HG03378 (cell line): ENCODE results near the gene LIMK2.
"Not testable (repeated sequence)": the region's sequence is repeated elsewhere in the genome, so short reads cannot be mapped to it uniquely, and the experiment has no call there.

ENCODE experiments used
- ATAC-seq: cut with Tn5 transposase; IDR thresholded peaks from one replicate; pipeline ENCODE4 v1.9.1; 2021; ENCODE audit warnings: mild to moderate bottlenecking, moderate library complexity; ENCODE audit not compliant: unreplicated experiment

The LIMK2 gene

DNA sequence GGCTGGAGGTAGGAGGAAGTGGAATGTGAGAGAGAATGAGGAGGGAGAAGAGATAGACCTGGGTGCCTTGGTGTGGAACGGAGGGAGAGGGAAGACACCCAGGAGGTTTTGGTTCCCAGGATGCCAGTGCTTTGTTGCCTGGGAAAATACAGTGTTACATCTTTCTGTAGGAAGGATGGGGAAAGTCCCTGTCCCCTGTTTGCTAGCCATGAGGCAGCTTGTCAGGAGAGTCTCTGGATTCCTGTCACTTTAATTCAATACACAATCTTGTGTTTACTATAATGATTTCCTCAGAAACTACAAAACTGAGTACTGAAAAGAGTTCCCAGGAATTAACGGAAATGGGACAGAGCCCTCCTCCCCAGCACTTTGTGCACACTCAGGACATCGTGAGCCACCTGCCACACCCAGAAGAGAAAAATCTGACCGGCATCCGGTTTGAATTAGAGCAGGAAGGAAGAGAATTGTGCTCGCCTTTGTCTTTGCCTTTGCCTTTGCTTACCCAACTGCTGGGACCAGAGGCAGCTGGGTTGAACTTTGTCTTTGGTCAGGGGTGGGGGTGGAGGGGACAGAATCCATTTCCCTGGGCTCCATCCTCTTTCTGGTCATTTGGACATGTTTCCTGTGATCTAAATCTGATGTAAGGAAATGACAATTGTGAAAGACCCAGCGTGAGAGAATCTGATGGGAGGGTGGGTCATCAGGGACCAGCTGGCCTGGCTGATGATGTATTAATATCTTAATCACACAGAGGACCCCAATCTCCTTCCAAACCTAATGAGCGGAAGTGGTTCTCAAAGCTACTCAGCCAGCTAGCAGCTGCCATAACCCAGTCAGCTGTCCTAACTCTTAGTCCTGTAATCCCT lies 1.3 kb upstream of the LIMK2 start:
- no peak for ATAC-seq

DNA sequence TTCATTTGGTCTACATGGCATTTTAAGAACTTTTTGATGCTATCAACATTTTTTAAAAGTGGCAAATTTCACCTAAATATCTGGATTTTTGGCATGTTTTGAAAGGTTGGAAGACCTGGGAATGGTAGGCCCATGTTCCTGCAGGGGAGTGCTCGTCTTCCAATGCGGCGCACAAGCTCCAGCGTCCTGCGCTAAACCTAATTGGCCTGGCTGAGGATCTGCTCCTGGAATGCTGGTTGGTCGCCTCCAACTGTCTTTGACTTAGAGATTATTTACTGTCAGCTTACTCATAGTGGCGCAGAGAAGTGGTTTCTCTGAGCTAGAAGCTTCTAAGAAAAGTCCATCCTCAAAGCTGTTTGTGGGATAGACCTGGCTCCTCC lies 626 bp upstream of the LIMK2 start:
- no peak for ATAC-seq

DNA sequence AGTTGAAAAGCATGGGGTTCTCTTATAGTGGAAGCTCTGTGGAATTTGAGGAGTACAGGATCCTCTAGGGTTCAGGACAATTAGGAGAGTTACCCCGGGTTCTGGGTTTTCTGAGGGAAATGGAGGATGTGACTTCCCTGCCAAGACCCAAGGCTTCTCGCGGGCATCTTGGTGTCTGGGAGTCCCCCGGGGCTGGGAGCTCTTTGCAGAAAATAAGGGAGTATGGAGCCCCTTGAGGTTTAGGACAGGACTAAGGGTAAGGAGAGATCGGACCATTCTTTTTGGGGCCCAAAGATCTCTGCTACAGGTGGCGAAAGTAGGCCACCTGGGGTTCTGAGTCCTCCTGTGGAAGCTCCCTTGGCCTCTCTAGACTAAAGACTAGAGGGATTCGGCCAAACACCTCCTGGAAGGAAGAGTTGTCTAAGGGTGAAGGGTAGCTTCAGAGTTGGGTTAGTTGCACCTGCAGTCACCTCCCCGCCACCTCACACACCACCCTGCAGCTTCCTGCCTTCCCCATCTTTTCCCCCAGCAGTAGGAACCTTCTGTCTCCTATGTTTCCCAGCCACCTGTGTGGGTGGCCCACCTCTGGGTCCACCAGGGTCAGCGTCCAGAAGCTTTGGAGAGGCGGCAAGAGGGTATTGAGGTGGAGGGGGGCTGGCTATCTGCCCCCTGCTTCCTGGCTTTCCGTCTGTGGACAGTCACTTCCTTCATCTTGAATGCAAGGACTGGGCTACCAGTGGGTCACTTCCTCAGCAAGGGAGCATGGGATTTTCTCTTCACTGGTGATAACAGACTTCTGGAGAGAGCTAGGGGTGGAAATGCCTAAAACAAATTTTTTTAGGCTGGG lies 908 bp downstream of the LIMK2 start:
- no peak for ATAC-seq

DNA sequence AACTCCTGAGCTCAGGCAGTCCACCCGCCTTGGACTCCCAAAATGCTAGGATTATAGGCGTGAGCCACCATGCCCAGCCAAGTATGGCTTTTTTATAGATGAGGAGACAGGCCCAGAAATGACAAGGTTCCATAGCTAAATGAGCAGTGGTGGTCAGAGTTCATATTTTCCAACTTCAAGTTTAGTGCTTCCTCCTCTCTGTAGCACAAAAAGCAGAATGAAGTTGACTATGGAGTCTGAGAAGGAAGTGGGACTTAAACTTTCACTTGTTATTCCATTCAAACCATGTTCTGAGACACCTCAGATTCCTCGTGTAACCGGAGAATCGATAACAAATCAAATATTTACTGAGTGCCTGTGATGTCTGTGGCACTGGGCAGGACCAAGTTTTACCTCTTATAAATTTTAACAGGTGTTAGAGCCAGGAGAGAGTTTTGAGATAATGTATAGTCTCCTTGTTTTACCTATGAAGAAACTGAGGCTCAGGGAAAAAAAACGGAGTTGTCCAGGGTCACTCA lies 3.0 kb downstream of the LIMK2 start:
- ATAC-seq, result no peak

DNA sequence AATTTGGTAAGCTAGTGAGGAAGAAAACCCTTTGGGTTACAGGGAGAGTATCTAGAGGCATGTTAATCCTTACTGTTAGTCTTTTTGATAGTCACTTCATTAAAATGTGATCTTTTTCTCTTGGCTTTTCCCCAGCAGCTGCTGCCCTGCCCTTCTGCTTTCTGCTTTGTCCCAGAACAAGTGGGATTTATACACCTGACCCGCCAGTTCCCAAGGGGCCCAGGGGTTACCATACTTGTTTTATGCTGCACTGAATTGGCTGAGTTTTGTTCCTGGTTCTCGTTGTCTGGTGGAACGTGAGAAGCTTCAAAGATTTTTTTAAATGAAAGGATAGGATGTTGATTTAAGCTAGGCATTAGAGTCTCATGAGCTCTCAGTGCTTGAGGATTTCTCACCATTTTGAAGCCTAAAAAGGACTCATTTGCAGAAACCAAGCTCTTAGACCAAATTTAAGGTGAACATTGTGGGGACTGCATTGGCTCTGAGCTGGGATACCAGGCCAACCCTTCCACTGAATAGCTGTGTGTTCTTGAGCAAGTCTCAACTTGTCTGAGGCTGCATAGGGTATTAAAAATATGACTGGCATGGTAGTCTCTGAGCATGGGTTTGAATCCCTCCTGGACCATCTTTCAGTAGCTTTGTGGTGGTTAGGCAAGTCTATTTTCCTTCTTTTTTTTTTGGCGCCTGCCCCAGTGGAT lies 6.6 kb downstream of the LIMK2 start:
- no peak for ATAC-seq

DNA sequence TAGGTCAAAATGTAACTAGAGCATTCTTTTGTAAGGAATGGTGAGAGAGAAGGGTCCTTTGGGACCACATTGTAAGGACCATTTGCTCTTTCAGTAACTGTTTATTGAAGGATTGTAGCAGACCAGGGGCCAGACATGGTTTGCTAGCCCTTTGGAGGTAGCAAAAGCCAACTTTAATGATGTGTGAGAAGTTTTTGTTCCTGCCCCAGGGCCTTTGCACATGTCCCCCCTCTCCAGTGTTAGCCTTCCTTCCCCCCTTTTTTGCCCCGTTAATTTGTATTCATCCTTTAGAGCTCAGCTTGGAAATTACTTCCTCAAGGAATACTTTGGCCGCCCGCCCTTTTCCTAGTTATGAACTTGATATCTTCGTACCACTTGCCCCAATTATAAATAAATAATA lies 9.0 kb downstream of the LIMK2 start:
- no peak for ATAC-seq

DNA sequence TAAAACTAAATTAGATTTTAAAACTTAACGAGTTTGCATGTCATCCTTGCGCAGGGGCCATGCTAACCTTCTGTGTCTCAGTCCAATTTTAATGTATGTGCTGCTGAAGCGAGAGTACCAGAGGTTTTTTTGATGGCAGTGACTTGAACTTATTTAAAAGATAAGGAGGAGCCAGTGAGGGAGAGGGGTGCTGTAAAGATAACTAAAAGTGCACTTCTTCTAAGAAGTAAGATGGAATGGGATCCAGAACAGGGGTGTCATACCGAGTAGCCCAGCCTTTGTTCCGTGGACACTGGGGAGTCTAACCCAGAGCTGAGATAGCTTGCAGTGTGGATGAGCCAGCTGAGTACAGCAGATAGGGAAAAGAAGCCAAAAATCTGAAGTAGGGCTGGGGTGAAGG lies 10.6 kb downstream of the LIMK2 start:
- ATAC-seq, result no peak

DNA sequence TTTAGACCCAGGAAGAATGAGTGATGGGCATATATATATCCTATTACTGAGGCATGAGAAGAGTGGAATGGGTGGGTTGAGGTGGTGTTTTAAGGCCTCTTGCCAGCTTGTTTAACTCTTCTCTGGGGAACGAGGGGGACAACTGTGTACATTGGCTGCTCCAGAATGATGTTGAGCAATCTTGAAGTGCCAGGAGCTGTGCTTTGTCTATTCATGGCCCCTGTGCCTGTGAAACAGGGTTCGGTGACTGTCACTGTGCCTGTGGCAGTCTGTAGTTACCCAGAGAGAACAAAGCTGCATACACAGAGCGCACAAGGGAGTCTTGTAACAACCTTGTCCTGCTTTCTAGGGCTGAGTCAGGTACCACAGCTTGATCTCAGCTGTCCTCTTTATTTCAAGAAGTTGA lies 11.7 kb downstream of the LIMK2 start:
- no peak for ATAC-seq

DNA sequence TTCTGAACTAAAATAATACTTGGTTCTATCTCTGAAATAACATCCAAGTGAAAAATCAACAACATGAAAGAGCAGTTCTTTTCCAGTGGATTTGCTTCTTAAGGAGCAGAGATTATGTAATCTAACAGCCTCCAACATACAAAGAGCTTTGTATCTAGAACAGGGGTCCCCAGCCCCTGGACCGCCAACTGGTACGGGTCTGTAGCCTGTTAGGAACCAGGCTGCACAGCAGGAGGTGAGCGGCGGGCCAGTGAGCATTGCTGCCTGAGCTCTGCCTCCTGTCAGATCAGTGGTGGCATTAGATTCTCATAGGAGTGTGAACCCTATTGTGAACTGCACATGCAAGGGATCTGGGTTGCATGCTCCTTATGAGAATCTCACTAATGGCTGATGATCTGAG lies 12.6 kb downstream of the LIMK2 start:
- not testable (repeated sequence) for ATAC-seq

DNA sequence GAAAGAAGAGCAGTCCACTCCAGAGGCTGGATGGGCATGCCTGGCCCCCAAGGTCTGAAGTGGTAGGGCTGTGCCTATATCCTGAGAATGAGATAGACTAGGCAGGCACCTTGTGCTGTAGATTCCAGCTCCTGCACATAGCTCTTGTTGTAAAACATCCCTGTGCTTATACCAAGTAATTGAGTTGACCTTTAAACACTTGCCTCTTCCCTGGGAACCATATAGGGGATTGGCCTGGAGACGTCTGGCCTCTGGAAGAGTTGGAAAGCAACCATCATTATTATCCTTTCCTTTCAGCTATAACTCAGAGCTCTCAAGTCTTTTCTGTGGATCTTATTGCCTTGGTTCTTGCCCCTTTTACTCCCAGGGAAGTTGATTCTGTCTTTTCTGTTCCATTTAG lies 15.1 kb downstream of the LIMK2 start:
- ATAC-seq, result no peak

DNA sequence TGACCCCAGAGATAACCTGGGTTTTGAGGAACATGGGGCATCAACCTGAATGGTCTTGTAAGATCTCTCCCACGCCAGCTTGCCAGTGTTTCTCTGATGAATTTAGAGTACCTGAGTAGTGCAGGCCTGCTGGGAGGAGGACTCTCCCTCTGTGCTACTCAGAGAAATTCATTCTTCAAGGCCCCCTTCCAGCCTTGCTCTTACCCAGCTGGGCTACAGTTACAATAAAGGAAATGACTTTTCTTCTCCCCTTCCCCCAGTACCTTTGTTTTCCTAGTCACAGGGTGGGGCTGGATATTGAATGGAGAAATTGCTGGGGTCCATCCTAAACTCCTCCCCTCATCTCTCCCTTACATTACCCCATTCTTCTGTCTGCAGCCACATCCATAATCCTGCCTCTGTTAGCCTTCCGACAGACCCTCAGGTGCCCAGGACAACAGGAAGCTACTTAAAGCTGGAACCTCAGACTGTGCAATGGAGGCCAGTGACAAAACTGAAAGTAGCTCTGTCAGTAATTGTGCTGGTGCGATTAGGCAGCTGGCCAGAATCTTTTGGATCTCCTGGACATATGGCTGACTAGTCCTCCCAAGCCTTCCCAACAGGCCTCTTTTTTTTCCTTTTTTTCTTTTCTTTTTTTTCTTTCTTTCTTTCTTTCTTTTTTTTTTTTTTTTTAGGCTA lies 17.4 kb downstream of the LIMK2 start:
- no peak for ATAC-seq

DNA sequence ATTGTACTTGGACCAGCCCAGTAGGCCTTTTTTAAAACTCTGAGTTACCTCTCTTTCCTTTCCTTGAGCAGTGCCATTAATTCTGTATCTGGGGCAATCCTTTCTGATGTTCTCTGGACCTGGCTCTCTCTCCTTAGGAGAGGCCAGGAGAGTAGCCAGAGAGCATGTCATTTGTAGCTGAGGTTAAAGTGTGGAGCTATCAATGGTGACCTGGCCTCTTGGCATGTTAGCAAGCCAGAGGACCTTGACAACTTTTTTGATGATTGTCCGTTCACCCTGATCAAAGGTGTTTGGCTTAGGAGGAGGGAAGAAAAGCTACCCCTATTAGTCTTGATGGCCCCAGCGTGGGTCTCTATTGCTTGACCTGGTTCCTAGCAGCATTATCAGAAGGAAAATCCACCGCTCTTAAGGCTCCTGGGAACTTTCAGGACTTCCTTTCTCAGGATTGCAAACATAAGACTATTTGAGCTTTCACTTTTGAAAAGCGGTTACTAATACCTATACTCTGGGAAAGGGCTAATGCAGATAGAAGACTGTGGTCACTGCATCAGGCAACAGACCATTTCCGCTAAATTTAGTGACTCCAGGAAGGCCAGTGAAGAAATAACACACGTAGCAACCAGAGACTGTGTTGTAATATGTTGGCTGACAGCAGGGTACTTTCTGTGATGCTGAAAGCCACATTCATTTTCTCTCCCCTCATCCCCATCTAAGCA lies 18.2 kb downstream of the LIMK2 start:
- no peak for ATAC-seq

DNA sequence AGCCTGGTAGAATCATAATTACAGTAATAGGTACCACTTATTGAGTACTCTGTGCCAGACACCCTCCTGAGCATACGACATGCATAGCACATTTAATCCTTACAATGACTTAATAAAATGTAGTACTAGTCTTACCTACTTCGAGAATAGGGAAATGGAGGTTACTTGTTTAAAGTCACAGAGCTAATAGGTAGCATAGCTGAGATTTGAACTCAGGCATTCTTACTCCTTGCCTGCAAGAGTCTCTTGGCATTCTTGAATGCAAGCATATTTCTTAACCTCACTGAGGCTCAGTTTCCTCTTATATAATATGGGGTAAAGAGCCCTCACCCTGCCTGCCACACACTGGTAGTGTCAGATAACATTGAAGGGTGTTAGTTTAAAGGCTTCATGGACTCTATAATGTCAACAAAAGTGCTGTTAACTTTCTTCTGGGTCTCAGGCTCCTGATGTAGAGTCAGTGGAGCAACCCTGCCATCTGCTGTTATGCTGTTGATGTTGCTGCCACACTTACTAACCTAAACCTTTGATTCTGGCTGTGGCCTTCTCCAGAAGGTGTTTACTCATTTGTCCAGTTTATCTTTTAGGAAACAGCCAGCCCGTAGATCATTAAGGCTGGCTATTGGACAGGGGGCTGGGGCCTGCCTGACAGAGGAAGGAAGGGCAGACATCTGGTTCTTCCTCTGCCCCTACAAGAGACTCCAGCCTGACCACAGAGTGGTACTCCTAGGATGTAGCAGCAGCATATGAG lies 18.9 kb downstream of the LIMK2 start:
- no peak for ATAC-seq

DNA sequence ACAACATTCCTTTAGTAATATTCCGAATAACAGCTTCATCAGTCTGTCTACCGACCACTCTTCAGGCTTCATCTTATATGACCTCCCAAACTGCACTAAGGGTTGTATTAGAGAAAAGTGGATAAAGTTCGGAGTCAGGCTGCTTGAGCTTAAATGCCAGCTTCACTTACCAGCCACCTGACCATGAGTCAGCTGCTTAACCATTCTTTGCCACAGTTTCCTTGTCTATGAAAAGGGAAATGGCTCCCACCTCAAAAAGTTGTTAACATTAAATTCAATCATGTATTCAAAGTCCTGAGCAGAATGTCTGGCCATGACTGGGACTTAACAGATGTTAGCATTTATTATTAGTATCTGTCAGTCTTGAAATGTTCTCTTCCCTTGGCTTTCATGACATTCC lies 20.9 kb downstream of the LIMK2 start:
- ATAC-seq, result no peak

DNA sequence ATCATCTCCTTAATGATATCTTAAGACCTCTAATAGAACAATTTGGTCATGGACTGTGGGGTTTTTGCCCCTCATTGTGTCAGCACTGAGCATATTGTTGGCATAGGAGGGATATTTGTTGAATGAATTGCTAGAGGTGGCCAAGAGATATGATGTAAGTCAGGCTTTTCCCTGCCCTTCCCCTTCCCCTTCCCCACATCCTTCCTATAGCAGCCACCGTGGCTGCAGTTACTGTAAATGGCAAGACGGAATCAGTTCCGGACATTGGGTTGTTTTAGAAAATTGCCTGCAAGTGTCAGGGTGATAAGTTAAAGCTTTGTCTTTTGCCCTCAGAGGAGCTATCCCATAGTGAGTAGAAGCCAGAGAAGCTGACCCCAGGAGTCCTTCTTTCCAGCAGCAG lies 23.0 kb downstream of the LIMK2 start:
- no peak for ATAC-seq

DNA sequence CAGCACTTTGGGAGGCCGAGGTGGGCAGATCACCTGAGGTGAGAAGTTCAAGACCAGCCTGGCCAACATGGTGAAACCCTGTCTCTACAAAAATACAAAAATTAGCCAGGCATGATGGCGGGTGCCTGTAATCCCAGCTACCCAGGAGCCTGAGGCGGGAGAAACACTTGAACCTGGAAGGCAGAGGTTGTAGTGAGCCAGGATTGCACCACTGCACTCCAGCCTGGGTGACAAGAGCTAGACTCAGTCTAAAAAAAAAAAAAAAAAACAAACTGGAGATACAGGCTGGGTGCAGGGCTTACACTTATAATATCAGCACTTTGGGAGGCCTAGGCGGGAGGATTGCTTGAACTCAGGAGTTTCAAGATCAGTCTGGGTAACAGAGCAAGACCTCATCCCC lies 23.9 kb downstream of the LIMK2 start:
- not testable (repeated sequence) for ATAC-seq

DNA sequence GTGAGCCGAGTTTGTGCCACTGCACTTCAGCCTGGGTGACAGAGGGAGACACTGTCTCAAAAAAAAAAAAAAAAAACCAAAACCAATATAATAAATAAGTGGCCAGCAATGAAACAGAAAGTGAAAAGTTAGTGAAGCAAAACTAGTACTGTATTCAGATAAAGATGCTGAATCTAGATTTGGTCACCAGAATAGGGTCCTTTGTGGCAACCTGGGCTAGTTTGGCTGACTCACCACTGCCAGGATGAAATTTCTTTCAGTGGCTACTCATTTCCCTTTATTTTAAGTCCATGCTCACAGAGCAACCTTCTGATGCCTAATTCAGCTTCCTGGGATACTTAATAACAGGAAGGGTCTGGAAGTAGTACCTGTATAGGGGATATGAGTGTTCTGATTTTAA lies 26.0 kb downstream of the LIMK2 start:
- no peak for ATAC-seq

DNA sequence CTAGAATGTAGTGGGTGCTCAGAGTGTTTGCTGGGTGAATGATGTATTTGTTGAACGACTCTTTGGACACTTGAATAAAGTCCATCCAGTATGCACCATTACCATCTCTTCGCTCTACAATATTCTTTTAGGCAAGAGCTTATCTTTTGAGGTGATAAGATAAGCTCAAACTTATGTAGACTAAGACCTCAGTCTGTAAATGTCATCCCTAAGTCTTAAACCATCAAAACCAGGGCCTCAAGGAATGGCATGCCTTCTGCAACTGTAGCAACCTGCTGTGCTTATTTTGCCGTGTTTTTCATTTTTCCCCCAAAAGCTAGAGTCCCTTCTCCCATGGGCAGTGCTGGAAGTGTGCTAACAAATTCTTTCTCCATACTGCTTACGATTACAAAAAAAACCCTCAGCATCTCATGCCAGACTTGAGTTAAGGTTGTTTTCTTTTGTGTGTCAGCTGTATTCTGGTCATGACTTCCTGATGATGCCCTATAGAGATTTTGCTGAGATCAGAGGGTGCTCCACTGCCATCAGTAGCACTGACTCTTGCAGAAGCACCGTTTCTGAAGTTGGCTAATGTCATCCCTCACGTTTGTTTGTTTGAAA lies 27.8 kb downstream of the LIMK2 start:
- no peak for ATAC-seq

DNA sequence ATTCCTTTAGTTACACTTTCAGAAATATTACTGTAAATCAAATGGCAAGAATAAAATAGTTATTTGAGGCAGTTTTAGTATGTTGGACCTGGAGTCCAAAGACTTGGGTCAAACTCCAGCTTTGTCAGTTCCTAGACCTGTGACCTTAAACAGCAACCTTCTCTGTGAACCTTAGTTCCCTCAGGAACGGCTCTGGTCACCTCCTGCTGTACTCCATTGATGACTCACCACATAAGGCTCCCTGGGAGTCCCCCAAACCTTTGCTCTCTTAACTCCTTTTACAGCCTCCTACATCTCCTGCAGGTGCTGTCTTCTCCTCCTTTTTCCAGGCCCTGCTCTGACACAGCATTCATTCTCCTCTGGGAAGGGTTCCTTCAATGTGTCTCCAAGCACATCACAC lies 29.1 kb downstream of the LIMK2 start:
- no peak for ATAC-seq
